AG08396 (cell line): ENCODE measurements around the gene BCLAF3.
A peak's percentile ranks its signal among the peaks of the same experiment; 100 is the strongest.

Experiments
- DNase-seq: peaks from one replicate; pipeline ENCODE4 v3.0.0; 2012; ENCODE audit warnings: low spot score, mixed read lengths

BCLAF3 gene

GRCh38 chrX:19966056-19966455 is 24.8 kb downstream of the BCLAF3 start:
- DNase-seq, result no peak

GRCh38 chrX:19964017-19964710 is 26.7 kb downstream of the BCLAF3 start:
- no peak for DNase-seq

- DNase-seq, result no peak
Observed at GRCh38 chrX:19960913-19961312, 29.9 kb downstream of the BCLAF3 start.

- no peak for DNase-seq
Observed at GRCh38 chrX:19958552-19959486, 32.0 kb downstream of the BCLAF3 start.

- DNase-seq, result peak; percentile 15
Observed at GRCh38 chrX:19956923-19957322, 33.9 kb downstream of the BCLAF3 start.

- no peak for DNase-seq
Observed at GRCh38 chrX:19956306-19956705, 34.6 kb downstream of the BCLAF3 start.

- no peak for DNase-seq
Observed at GRCh38 chrX:19955306-19955705, 35.6 kb downstream of the BCLAF3 start.

- DNase-seq, result no peak
Observed at GRCh38 chrX:19954335-19955096, 36.3 kb downstream of the BCLAF3 start.

- DNase-seq, result no peak
Observed at GRCh38 chrX:19953145-19953544, 37.7 kb downstream of the BCLAF3 start.

- no peak for DNase-seq
Observed at GRCh38 chrX:19949340-19949739, 41.5 kb downstream of the BCLAF3 start.

- no peak for DNase-seq
Observed at GRCh38 chrX:19947612-19948011, 43.2 kb downstream of the BCLAF3 start.
